HL-60 (cell line): ENCODE results near the gene EFNA5.

Experiments used
- POLR2AphosphoS5 ChIP-seq: IDR thresholded peaks from 2 replicates; pipeline ENCODE4 v1.6.1; 2012; ENCODE audit warnings: low read depth
- TF ChIP-seq, protein P1 (sequence below): IDR thresholded peaks from one replicate; pipeline ENCODE4 v1.5.1; 2011; ENCODE audit warnings: low read length, control low read depth, inconsistent platforms; ENCODE audit not compliant: insufficient read depth
- TF ChIP-seq, protein P2 (sequence below): IDR thresholded peaks from 2 replicates; pipeline ENCODE4 v1.6.1; 2012; ENCODE audit warnings: low read depth; ENCODE audit not compliant: insufficient replicate concordance

DNA sequence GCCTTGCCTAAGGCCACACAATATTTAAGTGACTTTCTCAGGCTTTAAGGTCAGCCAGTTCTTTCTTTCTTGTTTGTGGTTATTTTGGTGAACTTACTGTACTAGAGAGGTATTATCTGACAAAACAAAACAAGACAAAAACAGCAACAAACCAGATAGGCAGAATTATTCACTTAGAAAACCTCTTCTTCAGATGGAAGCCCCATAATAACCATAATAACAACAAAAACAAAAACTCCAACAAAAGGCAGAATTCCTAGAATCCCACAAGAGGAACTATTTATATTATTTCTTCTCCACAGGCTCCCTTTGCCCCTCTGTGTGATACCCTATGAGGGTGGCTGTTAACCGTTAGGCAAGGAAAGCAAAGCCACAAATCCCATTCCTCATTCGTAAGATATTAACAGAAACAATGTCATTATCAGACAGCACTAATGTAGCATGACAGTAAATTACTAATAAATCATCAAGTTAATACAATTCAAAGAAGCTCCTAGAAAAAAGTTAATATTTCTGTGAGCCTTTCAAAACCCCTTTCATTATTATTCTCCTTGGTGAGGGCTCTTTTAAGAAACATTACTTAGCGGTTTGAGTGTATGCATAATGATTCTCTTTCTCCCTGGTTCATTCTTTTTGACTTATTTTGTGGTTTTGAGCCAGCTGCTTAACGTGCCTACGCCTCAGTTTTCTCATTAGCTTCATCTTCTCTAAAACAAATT, 274.9 kb downstream of the EFNA5 start:
- TF ChIP-seq, protein P1, sequence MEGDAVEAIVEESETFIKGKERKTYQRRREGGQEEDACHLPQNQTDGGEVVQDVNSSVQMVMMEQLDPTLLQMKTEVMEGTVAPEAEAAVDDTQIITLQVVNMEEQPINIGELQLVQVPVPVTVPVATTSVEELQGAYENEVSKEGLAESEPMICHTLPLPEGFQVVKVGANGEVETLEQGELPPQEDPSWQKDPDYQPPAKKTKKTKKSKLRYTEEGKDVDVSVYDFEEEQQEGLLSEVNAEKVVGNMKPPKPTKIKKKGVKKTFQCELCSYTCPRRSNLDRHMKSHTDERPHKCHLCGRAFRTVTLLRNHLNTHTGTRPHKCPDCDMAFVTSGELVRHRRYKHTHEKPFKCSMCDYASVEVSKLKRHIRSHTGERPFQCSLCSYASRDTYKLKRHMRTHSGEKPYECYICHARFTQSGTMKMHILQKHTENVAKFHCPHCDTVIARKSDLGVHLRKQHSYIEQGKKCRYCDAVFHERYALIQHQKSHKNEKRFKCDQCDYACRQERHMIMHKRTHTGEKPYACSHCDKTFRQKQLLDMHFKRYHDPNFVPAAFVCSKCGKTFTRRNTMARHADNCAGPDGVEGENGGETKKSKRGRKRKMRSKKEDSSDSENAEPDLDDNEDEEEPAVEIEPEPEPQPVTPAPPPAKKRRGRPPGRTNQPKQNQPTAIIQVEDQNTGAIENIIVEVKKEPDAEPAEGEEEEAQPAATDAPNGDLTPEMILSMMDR = no peak
- no peak for TF ChIP-seq POLR2AphosphoS5
- TF ChIP-seq, protein P2, sequence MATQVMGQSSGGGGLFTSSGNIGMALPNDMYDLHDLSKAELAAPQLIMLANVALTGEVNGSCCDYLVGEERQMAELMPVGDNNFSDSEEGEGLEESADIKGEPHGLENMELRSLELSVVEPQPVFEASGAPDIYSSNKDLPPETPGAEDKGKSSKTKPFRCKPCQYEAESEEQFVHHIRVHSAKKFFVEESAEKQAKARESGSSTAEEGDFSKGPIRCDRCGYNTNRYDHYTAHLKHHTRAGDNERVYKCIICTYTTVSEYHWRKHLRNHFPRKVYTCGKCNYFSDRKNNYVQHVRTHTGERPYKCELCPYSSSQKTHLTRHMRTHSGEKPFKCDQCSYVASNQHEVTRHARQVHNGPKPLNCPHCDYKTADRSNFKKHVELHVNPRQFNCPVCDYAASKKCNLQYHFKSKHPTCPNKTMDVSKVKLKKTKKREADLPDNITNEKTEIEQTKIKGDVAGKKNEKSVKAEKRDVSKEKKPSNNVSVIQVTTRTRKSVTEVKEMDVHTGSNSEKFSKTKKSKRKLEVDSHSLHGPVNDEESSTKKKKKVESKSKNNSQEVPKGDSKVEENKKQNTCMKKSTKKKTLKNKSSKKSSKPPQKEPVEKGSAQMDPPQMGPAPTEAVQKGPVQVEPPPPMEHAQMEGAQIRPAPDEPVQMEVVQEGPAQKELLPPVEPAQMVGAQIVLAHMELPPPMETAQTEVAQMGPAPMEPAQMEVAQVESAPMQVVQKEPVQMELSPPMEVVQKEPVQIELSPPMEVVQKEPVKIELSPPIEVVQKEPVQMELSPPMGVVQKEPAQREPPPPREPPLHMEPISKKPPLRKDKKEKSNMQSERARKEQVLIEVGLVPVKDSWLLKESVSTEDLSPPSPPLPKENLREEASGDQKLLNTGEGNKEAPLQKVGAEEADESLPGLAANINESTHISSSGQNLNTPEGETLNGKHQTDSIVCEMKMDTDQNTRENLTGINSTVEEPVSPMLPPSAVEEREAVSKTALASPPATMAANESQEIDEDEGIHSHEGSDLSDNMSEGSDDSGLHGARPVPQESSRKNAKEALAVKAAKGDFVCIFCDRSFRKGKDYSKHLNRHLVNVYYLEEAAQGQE = no peak
